Vagina (tissue), 2 donors: ENCODE data around the gene NPAS1. TPM values are rescaled to one million over a fixed set of nuclear protein-coding genes. Genes with fewer than 3 reads are reported as not detected.

Experiments used
- DNase-seq, 2 donors: peaks; one replicate each; pipeline ENCODE4 v3.0.0-alpha.2; 2017; ENCODE audit errors: extremely low spot score in 2 of 2
- H3K27ac ChIP-seq: fragments of 200-600 bp; sonication (generic); one replicate; pipeline ENCODE4 v1.5.1; 2019
- H3K27me3 ChIP-seq: fragments of 200-600 bp; sonication (generic); one replicate; pipeline ENCODE4 v1.5.1; 2019
- H3K36me3 ChIP-seq, 2 donors: fragments of 200-600 bp; sonication (generic); one replicate each; pipeline ENCODE4 v1.5.1; 2017 to 2019
- H3K4me1 ChIP-seq: fragments of 200-600 bp; sonication (generic); one replicate; pipeline ENCODE4 v1.5.1; 2019
- H3K4me3 ChIP-seq, 2 donors: fragments of 200-600 bp; sonication (generic); 1 replicate in 1 of 2; 2 replicates in 1 of 2; pipeline ENCODE4 v1.5.1; 2016 to 2019
- H3K9me3 ChIP-seq: fragments of 200-600 bp; sonication (generic); one replicate; pipeline ENCODE4 v1.5.1; 2019
- POLR2A ChIP-seq, 2 donors: fragments of 450-650 bp; IDR thresholded peaks; one replicate each; pipeline ENCODE4 v1.6.1; 2017; ENCODE audit warnings: antibody characterized with exemption in 2 of 2, mild to moderate bottlenecking in 2 of 2, moderate library complexity in 2 of 2
- POLR2AphosphoS5 ChIP-seq, 2 donors: sonication (generic); formaldehyde crosslinking; IDR thresholded peaks; one replicate each; pipeline ENCODE4 v1.9.0; 2017; ENCODE audit warnings: antibody characterized with exemption in 2 of 2, mild to moderate bottlenecking in 2 of 2, low read depth in 1 of 2; ENCODE audit not compliant: insufficient read depth in 1 of 2
- intact Hi-C: fragments of 100-400 bp; cut with DNase I; formaldehyde crosslinking; loops from one replicate; pipeline ENCODE4 v1.15.1; 2023
- total RNA-seq: library from RNA; depleted of rRNA; stranded (reverse); fragments of >200 nt; gene quantifications from one replicate; pipeline ENCODE4 v1.2.3, GENCODE V29; 2016
- TF ChIP-seq, protein P1 (sequence below), 3 experiments: fragments of 450-650 bp in 2 of 3; fragments of 200-600 bp in 1 of 3; sonication (generic) in 1 of 3; IDR thresholded peaks; one replicate each; pipeline ENCODE4 v1.5.1; 2017 to 2019; ENCODE audit warnings: antibody characterized with exemption in 3 of 3, mild to moderate bottlenecking in 2 of 3, moderate library complexity in 2 of 3

NPAS1 gene
- total RNA-seq, 1 donor from 2014 or later = 0.49 TPM

DNA sequence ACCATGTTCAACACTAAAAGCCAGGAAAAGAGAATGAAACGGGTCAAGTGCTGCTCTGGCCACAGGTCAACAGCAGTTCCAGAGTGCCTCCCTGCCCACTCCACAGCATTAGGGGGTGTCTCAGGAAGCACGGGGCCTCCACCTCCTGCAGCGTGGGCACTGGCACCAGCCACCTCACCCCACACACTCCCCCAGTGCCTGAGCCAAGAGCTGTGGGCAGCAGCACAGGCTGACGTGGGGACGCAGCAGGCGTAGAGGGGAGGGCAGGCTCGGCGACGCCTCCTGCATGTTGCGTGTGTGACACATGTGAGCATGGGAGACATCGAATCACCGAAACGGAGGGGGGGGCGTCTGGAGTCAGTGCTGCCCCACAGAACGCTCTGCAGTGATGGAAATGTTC lies 50.2 kb downstream of the NPAS1 start:
- intact Hi-C loops = no loop called here
- Histone ChIP-seq H3K27ac (no peak overlapping the region), H3K4me1 (no peaks in the 10 kb centered on the region), H3K4me3 (no peak overlapping the region), H3K36me3 (peaks cover 0 to 72% of the 10 kb centered on the region in 2 donors), H3K9me3 (no peaks in the 10 kb centered on the region), H3K27me3 (no peaks in the 10 kb centered on the region)
- TF ChIP-seq, protein P1, sequence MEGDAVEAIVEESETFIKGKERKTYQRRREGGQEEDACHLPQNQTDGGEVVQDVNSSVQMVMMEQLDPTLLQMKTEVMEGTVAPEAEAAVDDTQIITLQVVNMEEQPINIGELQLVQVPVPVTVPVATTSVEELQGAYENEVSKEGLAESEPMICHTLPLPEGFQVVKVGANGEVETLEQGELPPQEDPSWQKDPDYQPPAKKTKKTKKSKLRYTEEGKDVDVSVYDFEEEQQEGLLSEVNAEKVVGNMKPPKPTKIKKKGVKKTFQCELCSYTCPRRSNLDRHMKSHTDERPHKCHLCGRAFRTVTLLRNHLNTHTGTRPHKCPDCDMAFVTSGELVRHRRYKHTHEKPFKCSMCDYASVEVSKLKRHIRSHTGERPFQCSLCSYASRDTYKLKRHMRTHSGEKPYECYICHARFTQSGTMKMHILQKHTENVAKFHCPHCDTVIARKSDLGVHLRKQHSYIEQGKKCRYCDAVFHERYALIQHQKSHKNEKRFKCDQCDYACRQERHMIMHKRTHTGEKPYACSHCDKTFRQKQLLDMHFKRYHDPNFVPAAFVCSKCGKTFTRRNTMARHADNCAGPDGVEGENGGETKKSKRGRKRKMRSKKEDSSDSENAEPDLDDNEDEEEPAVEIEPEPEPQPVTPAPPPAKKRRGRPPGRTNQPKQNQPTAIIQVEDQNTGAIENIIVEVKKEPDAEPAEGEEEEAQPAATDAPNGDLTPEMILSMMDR (IDR thresholded peaks at IDR 0.05) = no peak
- no peak for TF ChIP-seq POLR2A (IDR thresholded peaks at IDR 0.05)
- no peak for TF ChIP-seq POLR2AphosphoS5 (IDR thresholded peaks at IDR 0.05; ENCODE audit: insufficient read depth in 1 of 2, low read depth in 1 of 2)
- no peak for DNase-seq

GRCh38 chr19:47070756-47071155 lies 51.1 kb downstream of the NPAS1 start:
- peaks cover 0 to 67% of the 10 kb centered on the region in 2 donors for H3K36me3 ChIP-seq
- DNase-seq = no peak
- H3K27ac ChIP-seq = no peak overlapping the region
- TF ChIP-seq POLR2A (IDR thresholded peaks at IDR 0.05) (no peak), POLR2AphosphoS5 (IDR thresholded peaks at IDR 0.05; ENCODE audit: insufficient read depth in 1 of 2, low read depth in 1 of 2) (no peak)
- TF ChIP-seq, protein P1 (IDR thresholded peaks at IDR 0.05) = no peak
- H3K27me3 ChIP-seq = no peaks in the 10 kb centered on the region
- H3K4me1 ChIP-seq = no peaks in the 10 kb centered on the region
- intact Hi-C loops = no loop called here
- no peaks in the 10 kb centered on the region for H3K9me3 ChIP-seq
- no peak overlapping the region for H3K4me3 ChIP-seq

DNA sequence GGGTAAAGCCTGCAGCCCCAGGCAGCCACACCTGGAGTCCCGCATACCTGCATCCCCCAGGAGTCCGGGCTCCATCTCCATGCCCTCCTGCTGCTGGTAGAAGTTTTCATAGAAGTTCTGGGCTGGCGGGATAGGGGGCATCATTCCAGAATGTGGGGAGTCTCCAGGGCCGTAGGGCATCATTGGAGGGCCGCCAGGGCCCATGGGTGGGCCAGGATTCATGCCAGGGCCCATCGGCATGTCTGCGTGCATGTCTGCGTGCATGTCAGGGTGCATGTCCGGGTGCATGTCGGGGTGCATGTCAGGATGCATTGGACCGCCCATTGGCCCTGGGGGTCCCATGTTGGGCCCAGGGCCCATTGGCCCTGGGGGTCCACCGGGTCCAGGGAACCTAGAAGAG lies 52.1 kb downstream of the NPAS1 start:
- Histone ChIP-seq H3K27ac (no peak overlapping the region), H3K27me3 (no peaks in the 10 kb centered on the region), H3K4me1 (no peaks in the 10 kb centered on the region), H3K36me3 (peaks cover 0 to 67% of the 10 kb centered on the region in 2 donors), H3K9me3 (no peaks in the 10 kb centered on the region), H3K4me3 (no peak overlapping the region)
- no peak for DNase-seq
- intact Hi-C loops = no loop called here
- TF ChIP-seq, protein P1 (IDR thresholded peaks at IDR 0.05) = no peak
- TF ChIP-seq POLR2A (IDR thresholded peaks at IDR 0.05) (no peak), POLR2AphosphoS5 (IDR thresholded peaks at IDR 0.05; ENCODE audit: insufficient read depth in 1 of 2, low read depth in 1 of 2) (no peak)

GRCh38 chr19:47072323-47072722 lies 52.7 kb downstream of the NPAS1 start:
- intact Hi-C loops = no loop called here
- Histone ChIP-seq H3K36me3 (peaks cover 0 to 64% of the 10 kb centered on the region in 2 donors), H3K9me3 (no peaks in the 10 kb centered on the region)

GRCh38 chr19:47073574-47073973 lies 53.9 kb downstream of the NPAS1 start:
- H3K36me3 ChIP-seq = peaks cover 0 to 62% of the 10 kb centered on the region in 2 donors
- DNase-seq = no peak
- H3K27me3 ChIP-seq = no peaks in the 10 kb centered on the region
- intact Hi-C loops = no loop called here
- no peaks in the 10 kb centered on the region for H3K4me1 ChIP-seq
- TF ChIP-seq, protein P1 (IDR thresholded peaks at IDR 0.05) = no peak
- TF ChIP-seq POLR2AphosphoS5 (IDR thresholded peaks at IDR 0.05; ENCODE audit: insufficient read depth in 1 of 2, low read depth in 1 of 2) (no peak), POLR2A (IDR thresholded peaks at IDR 0.05) (no peak)
- no peak overlapping the region for H3K27ac ChIP-seq
- no peak overlapping the region for H3K4me3 ChIP-seq
- no peaks in the 10 kb centered on the region for H3K9me3 ChIP-seq

More at GRCh38 chr19:47072323-47072722, 52.7 kb downstream of the NPAS1 start:
- no peak overlapping the region for H3K4me3 ChIP-seq
- H3K4me1 ChIP-seq = no peaks in the 10 kb centered on the region
- no peak overlapping the region for H3K27ac ChIP-seq
- no peak for DNase-seq
- no peaks in the 10 kb centered on the region for H3K27me3 ChIP-seq
- TF ChIP-seq POLR2A (IDR thresholded peaks at IDR 0.05) (no peak), POLR2AphosphoS5 (IDR thresholded peaks at IDR 0.05; ENCODE audit: insufficient read depth in 1 of 2, low read depth in 1 of 2) (no peak)
- TF ChIP-seq, protein P1 (IDR thresholded peaks at IDR 0.05) = no peak
